GM23248 (cell line): ENCODE measurements around the gene EXD3. TPM values are rescaled to one million over a fixed set of nuclear protein-coding genes. Genes with fewer than 3 reads are reported as not detected.

Source experiments
- DNase-seq: peaks from one replicate; pipeline ENCODE4 v3.0.0-alpha.2; 2015
- H2AFZ ChIP-seq: fragments of 200-600 bp; sonication (generic); 2 replicates; pipeline ENCODE4 v1.6.1; 2016; ENCODE audit warnings: antibody characterized with exemption
- H3F3A ChIP-seq: fragments of 200-600 bp; sonication (generic); 2 replicates; pipeline ENCODE4 v1.6.1; 2016; ENCODE audit warnings: mild to moderate bottlenecking, antibody characterized with exemption, mixed run types; ENCODE audit not compliant: insufficient read depth
- H3K27ac ChIP-seq: fragments of 200-600 bp; sonication (generic); 2 replicates; pipeline ENCODE4 v1.5.1; 2016; ENCODE audit warnings: mild to moderate bottlenecking
- H3K27me3 ChIP-seq: fragments of 200-600 bp; sonication (generic); replicated peaks from 2 replicates; pipeline ENCODE4 v1.6.1; 2016; ENCODE audit warnings: mild to moderate bottlenecking; ENCODE audit not compliant: insufficient read depth
- H3K36me3 ChIP-seq: fragments of 200-600 bp; sonication (generic); 2 replicates; pipeline ENCODE4 v1.6.1; 2016; ENCODE audit warnings: low read depth, mild to moderate bottlenecking
- H3K4me1 ChIP-seq: fragments of 200-600 bp; sonication (generic); 2 replicates; pipeline ENCODE4 v1.6.1; 2016; ENCODE audit warnings: mild to moderate bottlenecking; ENCODE audit not compliant: insufficient read depth
- H3K4me2 ChIP-seq: fragments of 200-600 bp; sonication (generic); one replicate; pipeline ENCODE4 v1.6.1; 2016; ENCODE audit warnings: mild to moderate bottlenecking; ENCODE audit not compliant: unreplicated experiment
- H3K4me3 ChIP-seq: fragments of 200-600 bp; sonication (generic); 2 replicates; pipeline ENCODE4 v1.5.1; 2016; ENCODE audit warnings: mild to moderate bottlenecking
- H3K79me2 ChIP-seq: fragments of 200-600 bp; sonication (generic); 2 replicates; pipeline ENCODE4 v1.6.1; 2016; ENCODE audit warnings: mild to moderate bottlenecking; ENCODE audit not compliant: insufficient read depth
- H3K9ac ChIP-seq: fragments of 200-600 bp; sonication (generic); 2 replicates; pipeline ENCODE4 v1.6.1; 2016; ENCODE audit warnings: mild to moderate bottlenecking
- H3K9me2 ChIP-seq: fragments of 200-600 bp; sonication (generic); 2 replicates; pipeline ENCODE4 v1.6.1; 2016; ENCODE audit warnings: mixed run types, mild to moderate bottlenecking, moderate library complexity; ENCODE audit not compliant: insufficient read depth
- H3K9me3 ChIP-seq: fragments of 200-600 bp; sonication (generic); one replicate; pipeline ENCODE4 v1.6.1; 2017; ENCODE audit warnings: low read depth
- H4K20me1 ChIP-seq: fragments of 200-600 bp; sonication (generic); 2 replicates; pipeline ENCODE4 v1.6.0; 2016; ENCODE audit not compliant: insufficient read depth
- EZH2 ChIP-seq: fragments of 200-600 bp; sonication (generic); IDR thresholded peaks from 2 replicates; pipeline ENCODE4 v1.6.1; 2018; ENCODE audit warnings: antibody characterized with exemption, mild to moderate bottlenecking; ENCODE audit not compliant: insufficient read depth, poor library complexity, severe bottlenecking
- EZH2phosphoT487 ChIP-seq: fragments of 200-600 bp; sonication (generic); IDR thresholded peaks from 2 replicates; pipeline ENCODE4 v1.6.1; 2018; ENCODE audit warnings: antibody characterized with exemption, moderate library complexity, mild to moderate bottlenecking, low read depth; ENCODE audit not compliant: insufficient read depth
- WGBS, 2 experiments: methylation state at CpG; one replicate each; pipeline ENCODE4 v1.1.6; 2015 to 2017; ENCODE audit warnings: low lambda C conversion rate in 2 of 2, low coverage in 1 of 2; ENCODE audit errors: missing lambda C conversion rate in 2 of 2; 5-methylcytosine and 5-hydroxymethylcytosine counted together
- in situ Hi-C: fragments of 300-500 bp; cut with MboI; formaldehyde crosslinking; loops from 2 replicates; pipeline ENCODE4 v1.15.0; 2020
- polyA plus RNA-seq: library from polyadenylated mRNA; unstranded; fragments of >200 nt; fragmentation: Nextera tagmentation; extraction: Ambion mirVana; gene quantifications from 2 replicates; pipeline ENCODE4 v1.2.1, GENCODE V29; 2016
- total RNA-seq: library from RNA; depleted of rRNA; stranded (reverse); fragments of >200 nt; shearing (Covaris generic); gene quantifications from 2 replicates; pipeline ENCODE4 v1.2.3, GENCODE V29; 2014

The EXD3 gene
- total and polyA plus RNA-seq, 2 experiments from 2014 or later: 10.1 to 11.6 TPM

GRCh38 chr9:137433916-137434431 is 11.0 kb upstream of the EXD3 start:
- WGBS, 2 experiments: 69 to 75% methylated on average over 19 to 25 of the region's 26 CpGs
- no peak overlapping the region for H2AFZ ChIP-seq
- in situ Hi-C loops: no loop called here
- H3K9me3 ChIP-seq: no peaks in the 10 kb centered on the region
- no peaks in the 10 kb centered on the region for H3K4me1 ChIP-seq
- no peaks in the 10 kb centered on the region for H3K9me2 ChIP-seq
- no peak overlapping the region for H3K9ac ChIP-seq
- no peaks in the 10 kb centered on the region for H3K36me3 ChIP-seq
- TF ChIP-seq EZH2phosphoT487 (no peak), EZH2 (no peak)
- no peaks in the 10 kb centered on the region for H3F3A ChIP-seq
- H3K4me2 ChIP-seq: no peak overlapping the region
- H3K27ac ChIP-seq: no peak overlapping the region
- no peaks in the 10 kb centered on the region for H3K79me2 ChIP-seq
- no peak overlapping the region for H3K4me3 ChIP-seq
- no peaks in the 10 kb centered on the region for H4K20me1 ChIP-seq
- no peaks in the 10 kb centered on the region for H3K27me3 ChIP-seq
- no peak for DNase-seq

GRCh38 chr9:137433349-137433915 is 10.5 kb upstream of the EXD3 start:
- no peaks in the 10 kb centered on the region for H3F3A ChIP-seq
- H4K20me1 ChIP-seq: no peaks in the 10 kb centered on the region
- H3K9ac ChIP-seq: no peak overlapping the region
- H3K27ac ChIP-seq: no peak overlapping the region
- no peaks in the 10 kb centered on the region for H3K9me2 ChIP-seq
- H3K9me3 ChIP-seq: no peaks in the 10 kb centered on the region
- H3K27me3 ChIP-seq: no peaks in the 10 kb centered on the region
- H2AFZ ChIP-seq: no peak overlapping the region
- no peaks in the 10 kb centered on the region for H3K36me3 ChIP-seq
- no peaks in the 10 kb centered on the region for H3K4me1 ChIP-seq
- WGBS, 2 experiments: 59 to 73% methylated on average over 9 to 19 of the region's 19 CpGs
- no peak overlapping the region for H3K4me2 ChIP-seq
- no peak overlapping the region for H3K4me3 ChIP-seq
- no peak for DNase-seq
- no peak for TF ChIP-seq EZH2
- TF ChIP-seq EZH2phosphoT487: no peak
- in situ Hi-C loops: no loop called here
- H3K79me2 ChIP-seq: no peaks in the 10 kb centered on the region

- no peak for DNase-seq
- WGBS, 2 experiments: 86 to 89% methylated on average over 18 to 19 of the region's 20 CpGs
- H3K9me3 ChIP-seq: no peaks in the 10 kb centered on the region
- H3K4me1 ChIP-seq: no peaks in the 10 kb centered on the region
- H3K4me3 ChIP-seq: no peak overlapping the region
- no peaks in the 10 kb centered on the region for H3K79me2 ChIP-seq
- H3K27ac ChIP-seq: no peak overlapping the region
- no peaks in the 10 kb centered on the region for H3K9me2 ChIP-seq
- no peaks in the 10 kb centered on the region for H4K20me1 ChIP-seq
- in situ Hi-C loops: no loop called here
- no peak overlapping the region for H2AFZ ChIP-seq
- no peak overlapping the region for H3K4me2 ChIP-seq
- no peaks in the 10 kb centered on the region for H3K36me3 ChIP-seq
- no peak overlapping the region for H3K9ac ChIP-seq
- no peak for TF ChIP-seq EZH2
- no peak for TF ChIP-seq EZH2phosphoT487
- no peaks in the 10 kb centered on the region for H3F3A ChIP-seq
- no peaks in the 10 kb centered on the region for H3K27me3 ChIP-seq
Observed at GRCh38 chr9:137432687-137433348, 9.9 kb upstream of the EXD3 start.

- Histone ChIP-seq H3K27me3 (no peaks in the 10 kb centered on the region), H3K4me1 (no peaks in the 10 kb centered on the region), H3F3A (no peaks in the 10 kb centered on the region), H2AFZ (no peak overlapping the region), H3K9me2 (no peaks in the 10 kb centered on the region), H4K20me1 (no peaks in the 10 kb centered on the region), H3K27ac (no peak overlapping the region), H3K79me2 (no peaks in the 10 kb centered on the region), H3K4me3 (no peak overlapping the region), H3K36me3 (no peaks in the 10 kb centered on the region), H3K9ac (no peak overlapping the region), H3K4me2 (no peak overlapping the region), H3K9me3 (no peaks in the 10 kb centered on the region)
- in situ Hi-C loops: no loop called here
- 71 to 79% methylated on average over 9 to 20 of the region's 21 CpGs for WGBS, 2 experiments
- TF ChIP-seq EZH2 (no peak), EZH2phosphoT487 (no peak)
- no peak for DNase-seq
Observed at GRCh38 chr9:137431416-137431931, 8.5 kb upstream of the EXD3 start.
